ENCODE results near the gene MYO7A. TPM values are rescaled to one million over a fixed set of nuclear protein-coding genes. Genes with fewer than 3 reads are reported as not detected.

The MYO7A gene
- total and polyA plus RNA-seq, 2 of the 8 experiments (the other 6 are each of a cell fraction or from before 2014, with no cell fraction given): 1.5 to 1.9 TPM

GRCh38 chr11:77179681-77180080 is 51.6 kb downstream of the MYO7A start:
- Histone ChIP-seq H3K79me1 (ENCODE audit: low read depth, low read length) (no peaks in the 10 kb centered on the region), H4K5ac (ENCODE audit: insufficient read length, low read depth, low read length) (no peak overlapping the region), H2BK15ac (ENCODE audit: low read length) (no peak overlapping the region), H3K79me2 (ENCODE audit: control insufficient read depth in 1 of 2, insufficient read depth in 2 of 2, low read length in 2 of 2) (no peaks in the 10 kb centered on the region), H3K4me3 (ENCODE audit: extremely low read depth in 1 of 4, insufficient read depth in 2 of 4, low read depth in 3 of 4, low read length in 4 of 4) (no peak overlapping the region), H2BK120ac (replicated peaks; ENCODE audit: low read depth, low read length) (no peak overlapping the region), H3K23me2 (ENCODE audit: low read depth, low read length) (peaks cover 4% of the 10 kb centered on the region; the same call in 1 of the 2 replicates), H3K4me2 (ENCODE audit: insufficient read depth in 1 of 2, low read depth in 2 of 2, low read length in 2 of 2) (no peak overlapping the region), H2AK5ac (ENCODE audit: low read depth, low read length) (no peak overlapping the region), H2AFZ (ENCODE audit: low read length) (no peak overlapping the region), H2BK5ac (ENCODE audit: low read depth, low read length) (no peak overlapping the region), H3K56ac (replicated peaks; ENCODE audit: insufficient read length, low read depth, low read length) (no peak overlapping the region), H3K4ac (replicated peaks; ENCODE audit: insufficient read length, low read depth, low read length) (no peak overlapping the region), H3K9me3 (ENCODE audit: insufficient read depth in 2 of 2, low read depth in 1 of 2, low read length in 1 of 2) (no peaks in the 10 kb centered on the region), H2BK12ac (ENCODE audit: low read depth, low read length) (no peak overlapping the region), H3K27ac (ENCODE audit: low read depth, low read length) (no peak overlapping the region), H3K14ac (ENCODE audit: insufficient read length) (no peak overlapping the region), H4K8ac (ENCODE audit: extremely low read depth, insufficient read depth, low read length) (no peak overlapping the region), H4K91ac (replicated peaks; ENCODE audit: insufficient read length, low read length) (no peak overlapping the region), H3K27me3 (replicated peaks in 1 of 4; ENCODE audit: control insufficient read depth in 3 of 4, extremely low read depth in 1 of 4, insufficient read depth in 3 of 4, low read length in 3 of 4) (peaks cover 0 to 3% (median 0%) of the 10 kb centered on the region in 4 experiments; a peak in 1 of 7 replicates), H3K18ac (ENCODE audit: extremely low read depth, low read length) (no peak overlapping the region), H3K36me3 (ENCODE audit: control insufficient read depth in 2 of 4, insufficient read depth in 4 of 4, low read length in 3 of 4) (no peaks in the 10 kb centered on the region), H3K4me1 (replicated peaks in 1 of 4; ENCODE audit: control insufficient read depth in 3 of 4, insufficient read depth in 4 of 4, low read length in 3 of 4) (peaks cover 9 to 19% (median 13%) of the 10 kb centered on the region in 4 experiments; a peak in 6 of 7 replicates), H3K9ac (replicated peaks in 1 of 4; ENCODE audit: extremely low read depth in 1 of 4, low read depth in 3 of 4, low read length in 3 of 4) (no peak overlapping the region), H3K23ac (ENCODE audit: insufficient read length) (no peak overlapping the region), H2BK20ac (ENCODE audit: low read length) (no peak overlapping the region), H4K20me1 (replicated peaks in 1 of 2; ENCODE audit: control insufficient read depth in 1 of 2, insufficient read depth in 2 of 2, low read length in 2 of 2) (no peaks in the 10 kb centered on the region)
- WGBS, 2 experiments (ENCODE audit: extremely low coverage in 1 of 2, insufficient coverage in 1 of 2, insufficient read length in 1 of 2, insufficient replicate concordance in 2 of 2, low coverage in 1 of 2, low lambda C conversion rate in 2 of 2, missing lambda C conversion rate in 1 of 2): 97% methylated on average over 19 of the region's 19 CpGs; no CpG with 5 or more reads in 1 of the 2 experiments
- no peak for DNase-seq (ENCODE audit: low read depth in 1 of 2, low spot score in 2 of 2)
- TF ChIP-seq USF2 (IDR thresholded peaks at IDR 0.05; ENCODE audit: low read length): no peak
- no peak for TF ChIP-seq TCF12 (IDR thresholded peaks at IDR 0.05; ENCODE audit: low read depth, low read length)
- TF ChIP-seq CHD2 (IDR thresholded peaks at IDR 0.05; ENCODE audit: low read length): no peak
- no peak for TF ChIP-seq TEAD4 (IDR thresholded peaks at IDR 0.05; ENCODE audit: low read depth, low read length)
- TF ChIP-seq ATF2 (IDR thresholded peaks at IDR 0.05; ENCODE audit: low read length): no peak
- TF ChIP-seq ATF3 (IDR thresholded peaks at IDR 0.05; ENCODE audit: insufficient read depth, low read depth, low read length): no peak
- no peak for TF ChIP-seq SP2 (IDR thresholded peaks at IDR 0.05; ENCODE audit: low read length)
- ChIA-PET CTCF (ENCODE audit: partially characterized antibody) (interaction anchor here (0.9 to 15.1 kb wide), 7 partner anchors 9 to 50 kb away, joined by 3 to 187 read pairs (median 5); partner anchors contain the start of gene MYO7A), POLR2A (ENCODE audit: partially characterized antibody) (interaction anchor here (1.5 kb wide), 1 partner anchor 12 kb away, joined by 3 read pairs; no protein-coding TSS in a partner anchor)
- no peak for FAIRE-seq
